ENCODE data around the gene SLC38A4.

DNA sequence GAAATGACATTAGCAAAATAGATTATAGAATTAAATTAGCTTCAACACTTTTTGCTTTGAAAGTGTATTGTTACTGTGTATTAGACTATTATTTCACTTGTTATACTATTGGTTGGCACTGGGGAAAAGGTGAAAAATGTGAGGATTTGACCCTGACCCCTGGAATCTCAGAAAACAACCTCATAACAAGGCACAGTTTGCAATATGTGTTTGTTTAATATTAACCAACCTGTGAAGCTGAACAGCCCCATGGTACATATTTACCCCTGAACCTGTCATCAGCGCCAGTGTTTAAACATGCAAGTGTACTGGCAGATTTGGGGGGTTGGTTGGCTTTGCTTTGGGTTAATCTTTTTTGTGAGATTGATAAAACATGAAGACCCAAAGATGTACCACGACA, 11.7 kb downstream of the SLC38A4 start:
- TF ChIP-seq, protein P1, sequence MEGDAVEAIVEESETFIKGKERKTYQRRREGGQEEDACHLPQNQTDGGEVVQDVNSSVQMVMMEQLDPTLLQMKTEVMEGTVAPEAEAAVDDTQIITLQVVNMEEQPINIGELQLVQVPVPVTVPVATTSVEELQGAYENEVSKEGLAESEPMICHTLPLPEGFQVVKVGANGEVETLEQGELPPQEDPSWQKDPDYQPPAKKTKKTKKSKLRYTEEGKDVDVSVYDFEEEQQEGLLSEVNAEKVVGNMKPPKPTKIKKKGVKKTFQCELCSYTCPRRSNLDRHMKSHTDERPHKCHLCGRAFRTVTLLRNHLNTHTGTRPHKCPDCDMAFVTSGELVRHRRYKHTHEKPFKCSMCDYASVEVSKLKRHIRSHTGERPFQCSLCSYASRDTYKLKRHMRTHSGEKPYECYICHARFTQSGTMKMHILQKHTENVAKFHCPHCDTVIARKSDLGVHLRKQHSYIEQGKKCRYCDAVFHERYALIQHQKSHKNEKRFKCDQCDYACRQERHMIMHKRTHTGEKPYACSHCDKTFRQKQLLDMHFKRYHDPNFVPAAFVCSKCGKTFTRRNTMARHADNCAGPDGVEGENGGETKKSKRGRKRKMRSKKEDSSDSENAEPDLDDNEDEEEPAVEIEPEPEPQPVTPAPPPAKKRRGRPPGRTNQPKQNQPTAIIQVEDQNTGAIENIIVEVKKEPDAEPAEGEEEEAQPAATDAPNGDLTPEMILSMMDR (IDR thresholded peaks at IDR 0.05; ENCODE audit: borderline replicate concordance, extremely low read depth, low read length, poor library complexity, severe bottlenecking) = no peak
- TF ChIP-seq EZH2 (IDR thresholded peaks at IDR 0.05; ENCODE audit: borderline replicate concordance, low read depth, low read length, severe bottlenecking) = no peak

Measured in DND-41 (cell line).